ENCODE data around the gene ATG5.

DNA sequence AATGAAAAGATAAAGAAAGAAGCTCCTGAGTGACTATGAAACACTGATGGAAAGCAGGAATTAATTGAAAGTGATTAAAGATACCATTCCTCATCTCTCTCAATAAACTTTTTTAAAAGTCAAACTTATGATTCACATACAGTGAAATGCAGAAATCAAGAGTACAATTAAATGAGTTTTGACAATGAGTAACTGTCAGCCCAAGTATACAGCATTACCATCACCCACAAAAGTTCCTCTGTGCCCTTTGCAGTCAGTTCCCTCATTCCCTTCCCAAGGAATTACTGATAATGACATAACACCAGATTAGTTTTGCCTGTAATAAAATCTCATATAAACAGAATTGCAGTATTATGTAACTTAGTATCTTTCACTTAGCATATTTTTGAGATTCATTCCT, 44.5 kb downstream of the ATG5 start:
- TF ChIP-seq, protein P1, sequence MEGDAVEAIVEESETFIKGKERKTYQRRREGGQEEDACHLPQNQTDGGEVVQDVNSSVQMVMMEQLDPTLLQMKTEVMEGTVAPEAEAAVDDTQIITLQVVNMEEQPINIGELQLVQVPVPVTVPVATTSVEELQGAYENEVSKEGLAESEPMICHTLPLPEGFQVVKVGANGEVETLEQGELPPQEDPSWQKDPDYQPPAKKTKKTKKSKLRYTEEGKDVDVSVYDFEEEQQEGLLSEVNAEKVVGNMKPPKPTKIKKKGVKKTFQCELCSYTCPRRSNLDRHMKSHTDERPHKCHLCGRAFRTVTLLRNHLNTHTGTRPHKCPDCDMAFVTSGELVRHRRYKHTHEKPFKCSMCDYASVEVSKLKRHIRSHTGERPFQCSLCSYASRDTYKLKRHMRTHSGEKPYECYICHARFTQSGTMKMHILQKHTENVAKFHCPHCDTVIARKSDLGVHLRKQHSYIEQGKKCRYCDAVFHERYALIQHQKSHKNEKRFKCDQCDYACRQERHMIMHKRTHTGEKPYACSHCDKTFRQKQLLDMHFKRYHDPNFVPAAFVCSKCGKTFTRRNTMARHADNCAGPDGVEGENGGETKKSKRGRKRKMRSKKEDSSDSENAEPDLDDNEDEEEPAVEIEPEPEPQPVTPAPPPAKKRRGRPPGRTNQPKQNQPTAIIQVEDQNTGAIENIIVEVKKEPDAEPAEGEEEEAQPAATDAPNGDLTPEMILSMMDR (IDR thresholded peaks at IDR 0.05), result no peak
- TF ChIP-seq POLR2A (IDR thresholded peaks at IDR 0.05), result no peak
